ENCODE measurements around the gene LRP4. TPM values are rescaled to one million over a fixed set of nuclear protein-coding genes. Genes with fewer than 3 reads are reported as not detected.

Gene LRP4
- total RNA-seq, 1 donor from 2014 or later: 10.1 TPM

- Histone ChIP-seq H3K4me3 (peak overlapping the region; percentile 50 to 85), H3K27me3 (no peaks in the 10 kb centered on the region), H3K36me3 (no peaks in the 10 kb centered on the region), H3K4me1 (peaks cover 36% of the 10 kb centered on the region), H3K27ac (peak overlapping the region; percentile 57), H3K9me3 (no peaks in the 10 kb centered on the region)
- DNase-seq (ENCODE audit: extremely low spot score in 2 of 2): peak in 1 of 2 donors; percentile 86
- TF ChIP-seq POLR2AphosphoS5 (IDR thresholded peaks at IDR 0.05; ENCODE audit: insufficient read depth in 1 of 2, low read depth in 1 of 2) (peak; percentile 24 to 69), POLR2A (IDR thresholded peaks at IDR 0.05) (no peak), CTCF (IDR thresholded peaks at IDR 0.05) (no peak)
- intact Hi-C loops (cut with DNase I): no loop called here
Measured at GRCh38 chr11:46826310-46827044, 91.9 kb downstream of the LRP4 start.

GRCh38 chr11:46808799-46809431 is 109.4 kb downstream of the LRP4 start:
- no peak for TF ChIP-seq POLR2AphosphoS5 (IDR thresholded peaks at IDR 0.05; ENCODE audit: insufficient read depth in 1 of 2, low read depth in 1 of 2)
- TF ChIP-seq POLR2A (IDR thresholded peaks at IDR 0.05): no peak
- no peak for TF ChIP-seq CTCF (IDR thresholded peaks at IDR 0.05)
- H3K4me3 ChIP-seq: no peak overlapping the region
- H3K4me1 ChIP-seq: no peaks in the 10 kb centered on the region
- no peak overlapping the region for H3K27ac ChIP-seq
- no peak for DNase-seq (ENCODE audit: extremely low spot score in 2 of 2)
- H3K36me3 ChIP-seq: peaks cover 0 to 50% of the 10 kb centered on the region in 2 donors
- intact Hi-C loops (cut with DNase I): no loop called here
- no peaks in the 10 kb centered on the region for H3K27me3 ChIP-seq
- no peaks in the 10 kb centered on the region for H3K9me3 ChIP-seq

Other genes starting within 250 kb of the LRP4 start
- 80.3 TPM for gene ARHGAP1, start 217.9 kb downstream of the LRP4 start, total RNA-seq
- gene ZNF408, start 217.5 kb downstream of the LRP4 start, total RNA-seq: 12.5 TPM
- gene F2, start 199.3 kb downstream of the LRP4 start, total RNA-seq: not detected
- 32.9 TPM for gene CKAP5, start 72.3 kb downstream of the LRP4 start, total RNA-seq
- gene CSTPP1, start 18.2 kb upstream of the LRP4 start, total RNA-seq: 30.7 TPM

Measured in vagina (tissue), 2 donors.